ENCODE data around the gene GRIK1.

The GRIK1 gene

DNA sequence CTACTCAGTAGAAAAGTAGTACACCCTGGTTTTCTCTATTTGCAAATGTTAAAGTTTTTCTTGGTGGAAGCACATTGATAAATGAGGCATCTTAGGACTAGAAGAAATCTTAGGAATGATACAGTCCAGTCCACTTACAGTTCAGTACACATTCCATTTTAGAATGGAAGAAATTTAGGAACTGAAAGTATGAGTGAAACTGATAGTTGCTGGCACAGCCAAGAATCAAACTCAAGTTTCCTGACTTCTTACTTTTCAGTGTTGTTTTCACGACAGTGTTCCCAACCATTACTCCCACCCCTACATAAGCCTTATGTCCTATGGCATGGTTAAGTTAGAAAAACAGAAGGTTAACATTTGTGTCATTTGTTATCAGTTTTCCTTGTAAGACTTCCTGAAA is 382.6 kb downstream of the GRIK1 start:
- no peak overlapping the region for H3K27ac ChIP-seq
- TF ChIP-seq, protein P1, sequence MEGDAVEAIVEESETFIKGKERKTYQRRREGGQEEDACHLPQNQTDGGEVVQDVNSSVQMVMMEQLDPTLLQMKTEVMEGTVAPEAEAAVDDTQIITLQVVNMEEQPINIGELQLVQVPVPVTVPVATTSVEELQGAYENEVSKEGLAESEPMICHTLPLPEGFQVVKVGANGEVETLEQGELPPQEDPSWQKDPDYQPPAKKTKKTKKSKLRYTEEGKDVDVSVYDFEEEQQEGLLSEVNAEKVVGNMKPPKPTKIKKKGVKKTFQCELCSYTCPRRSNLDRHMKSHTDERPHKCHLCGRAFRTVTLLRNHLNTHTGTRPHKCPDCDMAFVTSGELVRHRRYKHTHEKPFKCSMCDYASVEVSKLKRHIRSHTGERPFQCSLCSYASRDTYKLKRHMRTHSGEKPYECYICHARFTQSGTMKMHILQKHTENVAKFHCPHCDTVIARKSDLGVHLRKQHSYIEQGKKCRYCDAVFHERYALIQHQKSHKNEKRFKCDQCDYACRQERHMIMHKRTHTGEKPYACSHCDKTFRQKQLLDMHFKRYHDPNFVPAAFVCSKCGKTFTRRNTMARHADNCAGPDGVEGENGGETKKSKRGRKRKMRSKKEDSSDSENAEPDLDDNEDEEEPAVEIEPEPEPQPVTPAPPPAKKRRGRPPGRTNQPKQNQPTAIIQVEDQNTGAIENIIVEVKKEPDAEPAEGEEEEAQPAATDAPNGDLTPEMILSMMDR (conservative IDR thresholded peaks at IDR 0.05), result no peak
- TF ChIP-seq ZFX (IDR thresholded peaks at IDR 0.05), result no peak

DNA sequence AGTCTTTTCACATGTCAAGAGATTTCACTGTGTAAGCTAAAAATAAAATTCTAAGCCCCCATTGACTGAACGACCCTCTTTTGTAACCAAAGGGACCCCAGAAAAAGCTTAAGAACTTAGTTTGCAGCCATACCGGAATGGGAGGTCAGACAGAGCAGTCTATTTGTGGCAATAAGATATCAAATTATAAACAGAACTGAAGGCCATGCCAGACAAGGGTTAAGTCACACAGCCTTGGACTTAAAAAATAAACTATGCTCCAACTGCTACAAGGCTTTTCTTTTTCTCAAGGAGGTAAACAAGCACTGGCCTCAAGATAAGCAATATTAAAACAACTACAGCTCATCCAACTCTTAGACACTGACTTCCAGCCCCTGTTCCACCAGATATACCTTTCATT is 384.2 kb downstream of the GRIK1 start:
- no peak overlapping the region for H3K27ac ChIP-seq
- TF ChIP-seq, protein P1 (conservative IDR thresholded peaks at IDR 0.05), result no peak
- no peak for TF ChIP-seq ZFX (IDR thresholded peaks at IDR 0.05)

DNA sequence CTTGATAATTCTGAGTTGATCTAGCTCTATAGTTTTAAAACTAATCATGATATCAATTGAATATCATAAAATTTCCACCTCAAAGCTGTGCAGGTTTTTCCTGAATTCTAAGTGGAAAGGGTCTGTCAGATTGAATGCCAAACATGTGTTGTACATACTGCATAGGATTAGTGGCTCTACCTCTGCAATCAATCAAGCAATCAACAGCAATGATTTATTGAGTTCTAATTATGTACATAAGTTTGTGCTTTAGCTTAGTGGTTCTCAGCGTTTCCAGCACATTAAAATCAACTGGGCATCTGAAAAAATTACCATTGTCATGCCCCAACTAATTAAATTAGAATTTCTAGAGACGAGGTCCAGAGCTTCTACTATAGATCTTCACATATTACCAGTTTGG is 389.6 kb downstream of the GRIK1 start:
- no peak overlapping the region for H3K27ac ChIP-seq
- TF ChIP-seq, protein P1 (conservative IDR thresholded peaks at IDR 0.05), result no peak
- TF ChIP-seq ZFX (IDR thresholded peaks at IDR 0.05), result no peak

DNA sequence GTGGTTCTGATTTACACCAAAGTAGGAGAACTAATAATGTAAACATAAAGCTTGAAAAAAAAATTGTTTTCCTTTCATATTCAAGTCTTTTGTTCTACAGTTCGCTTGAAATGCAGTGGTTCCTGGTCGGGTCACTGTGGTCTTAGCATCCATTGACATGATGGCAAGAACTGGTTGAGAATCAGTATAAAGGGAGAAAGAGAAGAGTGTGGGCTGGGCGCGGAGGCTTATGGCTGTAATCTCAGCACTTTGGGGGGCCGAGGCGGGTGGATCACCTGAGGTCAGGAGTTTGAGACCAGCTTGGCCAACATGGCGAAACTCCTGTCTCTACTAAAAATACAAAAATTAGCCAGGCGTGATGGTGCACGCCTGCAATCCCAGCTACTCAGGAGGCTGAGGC is 390.2 kb downstream of the GRIK1 start:
- no peak overlapping the region for H3K27ac ChIP-seq
- TF ChIP-seq ZFX (IDR thresholded peaks at IDR 0.05), result no peak
- TF ChIP-seq, protein P1 (conservative IDR thresholded peaks at IDR 0.05), result no peak

DNA sequence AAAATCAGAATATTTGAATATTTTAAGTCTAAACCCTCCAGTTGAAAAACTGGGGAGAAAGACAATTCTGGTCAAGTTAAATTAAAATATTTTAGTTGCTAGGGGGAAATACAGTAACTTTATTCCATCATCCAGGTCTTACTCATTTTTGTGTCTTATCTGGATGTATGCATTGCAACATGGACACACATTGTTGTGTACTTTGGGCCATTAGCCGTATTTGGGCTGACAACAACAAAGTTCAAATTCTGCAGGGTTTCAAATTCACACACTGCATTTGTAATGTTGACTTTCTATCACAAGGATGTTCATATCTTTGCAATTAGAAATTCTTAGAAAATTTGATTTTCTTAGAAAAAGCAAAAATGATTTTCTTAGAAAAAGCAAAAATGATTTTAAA is 391.8 kb downstream of the GRIK1 start:
- TF ChIP-seq ZFX (IDR thresholded peaks at IDR 0.05), result no peak
- TF ChIP-seq, protein P1 (conservative IDR thresholded peaks at IDR 0.05), result no peak
- no peak overlapping the region for H3K27ac ChIP-seq

DNA sequence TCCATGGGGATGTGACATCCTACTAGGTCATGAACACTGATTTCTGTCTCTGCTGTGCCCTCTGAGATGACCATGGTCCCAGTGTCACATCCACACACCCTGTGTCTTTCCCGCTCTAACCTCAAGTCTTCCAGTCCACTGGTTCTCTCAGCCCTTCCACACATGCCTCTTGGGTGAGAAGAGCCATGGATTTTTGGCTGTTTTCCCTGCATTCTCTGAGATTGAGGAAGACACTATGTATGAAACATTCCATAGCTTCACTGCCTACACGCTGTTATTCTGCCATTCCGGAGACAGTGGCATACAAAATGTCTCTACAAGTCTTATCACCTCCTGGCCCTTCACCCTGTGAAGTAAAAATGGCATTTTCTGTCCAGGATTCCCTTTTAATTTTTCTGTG is 393.7 kb downstream of the GRIK1 start:
- TF ChIP-seq, protein P1 (conservative IDR thresholded peaks at IDR 0.05), result no peak
- TF ChIP-seq ZFX (IDR thresholded peaks at IDR 0.05), result no peak
- H3K27ac ChIP-seq, result no peak overlapping the region

DNA sequence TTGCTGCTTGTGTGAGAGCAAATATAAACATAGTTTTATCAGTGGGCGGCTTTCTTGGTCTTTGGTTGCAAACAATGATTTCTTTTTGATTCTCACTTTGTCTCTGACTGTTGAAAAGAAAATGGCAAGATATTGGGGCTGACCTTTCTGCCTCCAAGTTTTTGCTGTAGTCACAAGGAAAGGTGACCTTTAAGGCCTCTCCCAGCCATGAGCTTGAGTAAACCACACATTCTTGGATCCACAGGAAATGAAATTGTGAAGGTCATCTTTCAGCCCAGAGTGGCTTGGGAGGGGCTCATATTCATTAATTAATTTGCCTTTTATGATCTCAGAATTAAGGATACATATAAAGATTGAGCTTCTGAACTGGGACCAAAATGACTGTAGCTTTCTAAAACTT is 399.5 kb downstream of the GRIK1 start:
- no peak overlapping the region for H3K27ac ChIP-seq
- TF ChIP-seq ZFX (IDR thresholded peaks at IDR 0.05), result no peak
- TF ChIP-seq, protein P1 (conservative IDR thresholded peaks at IDR 0.05), result no peak

All from C4-2B (cell line).